Osteoblast (primary cell): Measurements from ENCODE around the gene ADCYAP1R1. TPM values are rescaled to one million over a fixed set of nuclear protein-coding genes. Genes with fewer than 3 reads are reported as not detected.

Source experiments
- DNase-seq: peaks from one replicate; pipeline ENCODE4 v3.0.0; 2011; ENCODE audit warnings: low spot score, mixed read lengths; ENCODE audit not compliant: insufficient read length; ENCODE audit errors: missing footprints
- H2AFZ ChIP-seq: 2 replicates; pipeline ENCODE4 v1.6.0; 2011; ENCODE audit warnings: mild to moderate bottlenecking, low read length
- H3K27ac ChIP-seq: 2 replicates; pipeline ENCODE4 v1.5.1; 2011; ENCODE audit warnings: mild to moderate bottlenecking, low read depth, low read length, moderate library complexity
- H3K27me3 ChIP-seq: 2 replicates; pipeline ENCODE4 v1.6.0; 2012; ENCODE audit warnings: mild to moderate bottlenecking, control low read depth, inconsistent platforms, low read length, moderate library complexity; ENCODE audit not compliant: insufficient read depth
- H3K36me3 ChIP-seq: 2 replicates; pipeline ENCODE4 v1.5.1; 2011; ENCODE audit warnings: mild to moderate bottlenecking, low read length, control low read depth, moderate library complexity; ENCODE audit not compliant: insufficient read depth
- H3K4me1 ChIP-seq: 2 replicates; pipeline ENCODE4 v1.5.1; 2011; ENCODE audit warnings: mild to moderate bottlenecking, low read length, control low read depth, moderate library complexity; ENCODE audit not compliant: insufficient read depth
- H3K4me2 ChIP-seq: 2 replicates; pipeline ENCODE4 v1.6.0; 2011; ENCODE audit warnings: mild to moderate bottlenecking, low read length; ENCODE audit not compliant: insufficient read depth
- H3K4me3 ChIP-seq: fragments of 200-600 bp; sonication (generic); 3 replicates; pipeline ENCODE4 v1.5.1; 2012; ENCODE audit warnings: mild to moderate bottlenecking, low read length, inconsistent platforms; ENCODE audit not compliant: insufficient read depth
- H3K79me2 ChIP-seq: 2 replicates; pipeline ENCODE4 v1.6.0; 2012; ENCODE audit warnings: mild to moderate bottlenecking, low read length, control low read depth, inconsistent platforms; ENCODE audit not compliant: insufficient read depth
- H3K9me3 ChIP-seq: 2 replicates; pipeline ENCODE4 v1.5.1; 2011; ENCODE audit warnings: low read depth, low read length, control low read depth
- H4K20me1 ChIP-seq: 2 replicates; pipeline ENCODE4 v1.6.0; 2012; ENCODE audit warnings: mild to moderate bottlenecking, low read length, control low read depth; ENCODE audit not compliant: insufficient read depth
- CTCF ChIP-seq: IDR thresholded peaks from 2 replicates; pipeline ENCODE4 v1.5.1; 2011; ENCODE audit warnings: mild to moderate bottlenecking, low read depth, low read length, moderate library complexity; ENCODE audit errors: extremely low read depth
- total RNA-seq: library from RNA; depleted of rRNA; stranded (reverse); fragments of >200 nt; gene quantifications from 2 replicates; pipeline ENCODE4 v1.2.3, GENCODE V29; 2012

ADCYAP1R1 gene
- total RNA-seq, 1 donor: not detected

- no peak for TF ChIP-seq CTCF
Observed at GRCh38 chr7:31066516-31067130, 14.5 kb downstream of the ADCYAP1R1 start.

GRCh38 chr7:31067491-31067890, 15.4 kb downstream of the ADCYAP1R1 start:
- no peak for TF ChIP-seq CTCF
- Histone ChIP-seq H3K27me3 (peaks cover 5% of the 10 kb centered on the region), H2AFZ (no peak overlapping the region), H3K4me2 (no peak overlapping the region), H3K36me3 (no peaks in the 10 kb centered on the region), H3K79me2 (no peaks in the 10 kb centered on the region), H3K4me1 (no peaks in the 10 kb centered on the region), H3K27ac (no peak overlapping the region), H4K20me1 (no peaks in the 10 kb centered on the region), H3K4me3 (no peak overlapping the region), H3K9me3 (no peaks in the 10 kb centered on the region)
- no peak for DNase-seq

More at GRCh38 chr7:31066516-31067130, 14.5 kb downstream of the ADCYAP1R1 start:
- H3K4me2 ChIP-seq: no peak overlapping the region
- H3K27ac ChIP-seq: no peak overlapping the region
- peak; percentile 23 for DNase-seq
- H3K79me2 ChIP-seq: no peaks in the 10 kb centered on the region
- H3K4me1 ChIP-seq: no peaks in the 10 kb centered on the region
- H2AFZ ChIP-seq: no peak overlapping the region
- peaks cover 3% of the 10 kb centered on the region for H3K27me3 ChIP-seq
- H3K9me3 ChIP-seq: no peaks in the 10 kb centered on the region
- H3K36me3 ChIP-seq: no peaks in the 10 kb centered on the region
- H4K20me1 ChIP-seq: no peaks in the 10 kb centered on the region
- H3K4me3 ChIP-seq: no peak overlapping the region

DNA sequence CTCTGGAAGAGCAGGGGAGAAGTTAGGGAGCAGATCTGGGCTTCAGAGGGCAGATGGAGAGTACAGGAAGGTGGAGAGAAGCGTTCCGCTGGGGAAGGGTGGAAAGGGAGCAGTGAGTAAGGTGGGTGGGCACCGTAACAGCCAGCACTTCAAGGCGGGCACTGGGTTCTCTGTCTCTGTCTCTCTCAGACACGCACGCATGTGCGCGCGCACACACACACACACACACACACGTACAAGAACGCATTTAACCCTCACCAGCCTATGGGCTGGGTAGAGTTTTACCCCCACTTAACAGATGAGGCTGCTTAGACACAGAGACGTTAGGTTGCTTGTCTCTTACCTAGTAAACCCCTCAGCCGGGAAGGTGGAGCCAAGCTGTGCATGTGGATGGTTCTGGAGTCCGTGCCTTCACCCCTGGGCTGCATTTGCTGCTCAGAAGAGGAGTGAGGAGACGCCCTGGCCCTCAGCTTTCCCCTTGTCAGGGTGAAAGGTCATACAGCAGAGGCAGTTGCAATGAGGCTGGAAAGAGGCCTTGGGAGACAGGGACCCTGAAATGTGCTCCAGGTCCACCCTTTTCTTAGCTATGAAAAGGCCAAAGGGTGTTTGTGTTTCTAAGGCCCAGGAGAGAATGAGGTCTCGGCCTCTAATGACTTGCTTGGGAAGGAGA, 16.0 kb downstream of the ADCYAP1R1 start:
- H3K36me3 ChIP-seq: no peaks in the 10 kb centered on the region
- H3K9me3 ChIP-seq: no peaks in the 10 kb centered on the region
- no peaks in the 10 kb centered on the region for H3K4me1 ChIP-seq
- no peak overlapping the region for H3K4me3 ChIP-seq
- no peak overlapping the region for H2AFZ ChIP-seq
- no peaks in the 10 kb centered on the region for H3K79me2 ChIP-seq
- H4K20me1 ChIP-seq: no peaks in the 10 kb centered on the region
- TF ChIP-seq CTCF: no peak
- H3K27ac ChIP-seq: no peak overlapping the region
- H3K4me2 ChIP-seq: no peak overlapping the region
- H3K27me3 ChIP-seq: peaks cover 5% of the 10 kb centered on the region
- DNase-seq: no peak

GRCh38 chr7:31069860-31070555, 17.9 kb downstream of the ADCYAP1R1 start:
- Histone ChIP-seq H3K9me3 (no peaks in the 10 kb centered on the region), H3K27me3 (peaks cover 5% of the 10 kb centered on the region)
- no peak for DNase-seq

More at GRCh38 chr7:31069860-31070555, 17.9 kb downstream of the ADCYAP1R1 start:
- Histone ChIP-seq H3K27ac (no peak overlapping the region), H3K4me3 (no peak overlapping the region), H3K79me2 (no peaks in the 10 kb centered on the region), H4K20me1 (no peaks in the 10 kb centered on the region), H3K4me2 (no peak overlapping the region), H3K4me1 (no peaks in the 10 kb centered on the region), H2AFZ (no peak overlapping the region), H3K36me3 (no peaks in the 10 kb centered on the region)
- TF ChIP-seq CTCF: no peak
